Measurements from ENCODE around the gene ZNF248. TPM values are rescaled to one million over a fixed set of nuclear protein-coding genes. Genes with fewer than 3 reads are reported as not detected.
"Not testable (repeated sequence)": the region's sequence is repeated elsewhere in the genome, so short reads cannot be mapped to it uniquely, and the experiment has no call there.

The ZNF248 gene
- total RNA-seq, 1 donor from 2014 or later = 9.3 TPM

DNA sequence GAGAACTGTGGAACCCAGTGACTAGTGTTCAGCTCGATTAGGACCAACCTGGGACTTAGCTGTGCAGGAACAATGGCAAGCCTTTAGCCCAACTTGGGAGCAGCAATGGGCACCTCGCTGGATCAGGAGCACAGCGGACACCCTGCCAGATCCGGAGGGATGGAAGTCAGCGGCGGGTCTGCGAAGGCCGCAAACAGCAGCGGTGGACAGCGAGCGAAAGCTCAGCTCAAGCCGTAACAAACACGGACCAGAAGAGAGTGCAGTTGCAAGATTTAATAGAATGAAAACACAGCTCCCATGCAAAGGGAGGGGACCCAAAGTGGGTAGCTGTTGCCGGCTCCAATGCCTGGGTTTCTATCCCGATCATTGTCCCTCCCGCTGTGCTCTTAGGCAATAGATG lies 1.9 kb upstream of the ZNF248 start:
- H3K36me3 Mint-ChIP-seq (ENCODE audit: low read depth); H3K27me3 Mint-ChIP-seq; H3K27ac Mint-ChIP-seq; H3K4me3 Mint-ChIP-seq; H3K9me3 Mint-ChIP-seq: not testable (repeated sequence)
- peaks cover 22% of the 10 kb centered on the region for H3K4me1 Mint-ChIP-seq
- peak; percentile 56 for DNase-seq
- intact Hi-C loops (cut with micrococcal nuclease) = loop anchor here (5.0 kb wide), 1 partner anchor 498 kb away; no protein-coding TSS in a partner anchor

DNA sequence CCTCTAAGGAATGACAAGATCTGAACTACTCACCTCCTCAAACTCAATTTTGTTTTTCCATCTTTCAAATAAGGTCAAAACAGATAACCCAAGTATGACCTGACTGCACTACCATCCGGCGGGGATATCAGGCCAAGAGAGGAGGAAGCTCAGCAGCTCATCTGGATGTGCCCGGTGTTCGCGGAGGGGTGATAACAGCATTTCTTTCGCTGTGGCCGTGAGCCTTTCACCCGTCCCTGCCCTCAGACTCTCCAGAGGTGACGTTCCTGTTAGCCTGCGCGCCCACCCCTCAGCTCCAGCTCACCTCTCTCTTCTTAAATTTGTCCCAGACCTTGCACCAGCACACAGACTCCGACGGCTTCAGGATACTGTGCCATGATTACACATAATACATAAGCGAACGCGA lies 526 bp downstream of the ZNF248 start:
- peaks cover 5% of the 10 kb centered on the region for H3K9me3 Mint-ChIP-seq
- peaks cover 27% of the 10 kb centered on the region for H3K4me1 Mint-ChIP-seq
- peaks cover 19% of the 10 kb centered on the region for H3K36me3 Mint-ChIP-seq (ENCODE audit: low read depth)
- peak overlapping the region; percentile 85 for H3K27ac Mint-ChIP-seq
- no peaks in the 10 kb centered on the region for H3K27me3 Mint-ChIP-seq
- DNase-seq = peak; percentile 78
- H3K4me3 Mint-ChIP-seq = peak overlapping the region; percentile 89
- intact Hi-C loops (cut with micrococcal nuclease) = loop anchor here (1.0 to 5.0 kb wide), 5 partner anchors 119 to 546 kb away; partner anchors contain the start of genes ZNF25, ZNF33A and ZNF37A

DNA sequence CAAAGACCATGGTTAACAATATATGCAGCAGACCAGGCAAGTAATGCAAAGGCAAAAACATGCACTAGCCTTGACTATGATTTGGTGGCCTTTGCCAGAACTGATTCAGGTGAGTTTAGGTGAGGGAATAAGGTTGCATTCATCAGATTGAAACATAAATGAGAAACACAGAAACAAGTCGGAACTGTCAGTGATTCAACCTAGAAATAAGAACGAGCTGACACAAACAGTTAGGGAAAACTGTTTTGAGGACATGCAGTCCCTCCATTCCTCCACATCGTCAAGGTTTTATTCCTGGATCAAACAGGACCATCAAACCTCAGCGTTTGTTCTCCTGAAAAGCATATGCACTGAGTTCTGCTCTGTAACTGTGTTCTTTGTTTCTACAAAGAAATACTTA lies 1.8 kb downstream of the ZNF248 start:
- Mint-ChIP-seq H3K9me3 (peaks cover 5% of the 10 kb centered on the region), H3K4me1 (peaks cover 27% of the 10 kb centered on the region), H3K27me3 (no peaks in the 10 kb centered on the region), H3K27ac (no peak overlapping the region), H3K4me3 (peak overlapping the region; percentile 14), H3K36me3 (ENCODE audit: low read depth) (peaks cover 23% of the 10 kb centered on the region)
- no peak for DNase-seq
- intact Hi-C loops (cut with micrococcal nuclease) = loop anchor here (2.0 to 5.0 kb wide), 2 partner anchors 502 to 547 kb away; no protein-coding TSS in a partner anchor

DNA sequence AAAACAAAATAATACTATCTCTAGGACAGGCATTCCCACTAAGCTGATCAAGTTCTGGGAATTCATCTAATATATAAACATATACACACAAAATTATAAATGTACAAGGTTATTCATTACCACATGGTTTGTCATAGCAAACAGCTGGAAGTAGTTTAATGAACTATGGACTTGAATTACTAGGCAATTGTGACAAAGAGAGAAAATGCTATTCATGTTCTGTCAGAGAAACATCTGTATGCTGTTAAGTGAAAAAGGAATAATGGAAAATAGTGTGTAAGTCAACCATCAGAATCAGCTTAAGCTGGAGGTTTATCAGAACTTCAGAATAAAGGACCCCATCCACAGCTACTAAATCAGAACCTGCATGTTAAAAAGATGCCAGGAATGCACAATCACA lies 2.8 kb downstream of the ZNF248 start:
- no peak for DNase-seq
- no peak overlapping the region for H3K4me3 Mint-ChIP-seq
- no peak overlapping the region for H3K27ac Mint-ChIP-seq
- peaks cover 27% of the 10 kb centered on the region for H3K4me1 Mint-ChIP-seq
- H3K27me3 Mint-ChIP-seq = no peaks in the 10 kb centered on the region
- peaks cover 24% of the 10 kb centered on the region for H3K36me3 Mint-ChIP-seq (ENCODE audit: low read depth)
- H3K9me3 Mint-ChIP-seq = no peaks in the 10 kb centered on the region
- intact Hi-C loops (cut with micrococcal nuclease) = loop anchor here (5.0 kb wide), 1 partner anchor 503 kb away; no protein-coding TSS in a partner anchor

DNA sequence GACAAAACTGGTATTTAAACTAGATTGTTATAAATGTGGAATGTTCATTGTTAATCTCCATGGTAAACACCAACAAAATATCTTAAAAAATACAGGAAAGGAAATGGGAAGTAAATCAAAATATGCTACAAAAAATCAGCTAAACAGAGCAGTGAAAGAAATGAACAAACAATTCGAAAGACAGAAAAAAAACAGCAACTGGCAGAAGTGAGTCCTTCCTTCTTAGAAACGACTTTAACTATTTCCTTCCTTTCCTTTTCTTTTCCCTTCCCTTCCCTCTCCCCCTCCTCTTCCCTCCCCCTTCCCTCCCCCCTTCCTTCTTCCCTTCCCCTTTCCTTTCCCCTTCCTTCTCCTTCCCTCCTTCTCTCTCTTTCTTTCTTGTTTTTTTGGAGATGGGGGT lies 12.8 kb downstream of the ZNF248 start:
- no peak for DNase-seq
- Mint-ChIP-seq H3K9me3 (peaks cover 21% of the 10 kb centered on the region), H3K36me3 (ENCODE audit: low read depth) (peaks cover 51% of the 10 kb centered on the region), H3K27me3 (no peaks in the 10 kb centered on the region), H3K4me3 (no peak overlapping the region), H3K4me1 (no peaks in the 10 kb centered on the region), H3K27ac (no peak overlapping the region)
- intact Hi-C loops (cut with micrococcal nuclease) = no loop called here

DNA sequence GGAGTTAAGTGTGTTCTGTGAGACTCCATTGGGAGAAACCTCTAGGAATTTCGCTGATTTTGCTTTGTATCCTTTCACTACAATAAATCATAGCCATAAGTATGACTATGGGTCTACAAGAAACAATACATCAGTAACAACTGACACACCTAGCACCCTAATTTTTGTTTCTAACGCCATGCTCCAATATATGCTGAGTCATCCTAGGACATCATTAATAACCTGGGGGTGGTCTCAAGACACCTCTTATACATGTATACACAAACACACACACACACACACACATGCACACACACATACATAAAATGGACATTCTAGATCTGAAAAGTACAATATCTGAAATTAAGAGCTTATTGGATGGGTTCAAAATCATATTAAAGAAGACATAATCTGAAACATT lies 18.2 kb downstream of the ZNF248 start:
- intact Hi-C loops (cut with micrococcal nuclease) = no loop called here
- no peak overlapping the region for H3K4me3 Mint-ChIP-seq
- H3K9me3 Mint-ChIP-seq = peaks cover 32% of the 10 kb centered on the region
- no peaks in the 10 kb centered on the region for H3K27me3 Mint-ChIP-seq
- H3K4me1 Mint-ChIP-seq = no peaks in the 10 kb centered on the region
- no peak for DNase-seq
- peaks cover 76% of the 10 kb centered on the region for H3K36me3 Mint-ChIP-seq (ENCODE audit: low read depth)
- H3K27ac Mint-ChIP-seq = no peak overlapping the region

DNA sequence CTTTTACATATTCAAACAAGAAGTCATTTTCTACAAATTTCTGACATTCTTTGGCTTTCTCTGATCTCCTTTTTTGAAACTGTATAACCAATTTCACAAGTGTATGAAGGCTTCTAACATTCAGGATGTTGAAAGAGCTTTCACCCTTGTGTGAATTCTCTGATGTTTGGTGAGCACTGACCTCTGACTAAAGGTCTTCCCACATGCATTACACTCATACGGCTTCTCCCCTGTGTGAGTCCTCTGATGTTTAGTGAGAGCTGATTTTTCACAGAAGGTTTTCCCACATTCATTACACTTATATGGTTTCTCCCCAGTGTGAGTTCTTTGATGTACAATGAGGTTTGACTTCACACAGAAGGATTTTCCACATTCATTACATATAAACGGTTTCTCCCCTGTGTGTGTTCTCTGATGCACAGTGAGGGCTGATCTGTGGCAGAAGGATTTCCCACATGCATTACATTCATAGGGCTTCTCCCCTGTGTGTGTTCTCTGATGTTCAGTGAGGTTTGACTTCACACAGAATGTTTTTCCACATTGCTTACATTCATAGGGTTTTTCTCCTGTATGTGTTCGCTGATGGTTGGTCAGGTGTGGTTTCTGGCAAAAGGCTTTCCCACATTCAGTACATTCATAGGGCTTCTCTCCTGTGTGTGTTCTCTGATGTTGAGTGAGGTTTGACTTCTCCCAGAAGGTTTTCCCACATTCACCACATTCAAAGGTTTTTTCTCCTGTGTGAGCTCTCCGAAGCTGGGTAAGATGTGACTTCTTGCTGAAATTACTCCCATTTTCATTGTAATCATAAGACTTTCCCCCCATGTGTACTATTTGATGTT lies 25.7 kb downstream of the ZNF248 start:
- no peaks in the 10 kb centered on the region for H3K27me3 Mint-ChIP-seq
- H3K36me3 Mint-ChIP-seq (ENCODE audit: low read depth) = peaks cover 91% of the 10 kb centered on the region
- intact Hi-C loops (cut with micrococcal nuclease) = no loop called here
- no peak for DNase-seq
- peaks cover 72% of the 10 kb centered on the region for H3K9me3 Mint-ChIP-seq
- no peak overlapping the region for H3K4me3 Mint-ChIP-seq
- no peaks in the 10 kb centered on the region for H3K4me1 Mint-ChIP-seq
- H3K27ac Mint-ChIP-seq = no peak overlapping the region

DNA sequence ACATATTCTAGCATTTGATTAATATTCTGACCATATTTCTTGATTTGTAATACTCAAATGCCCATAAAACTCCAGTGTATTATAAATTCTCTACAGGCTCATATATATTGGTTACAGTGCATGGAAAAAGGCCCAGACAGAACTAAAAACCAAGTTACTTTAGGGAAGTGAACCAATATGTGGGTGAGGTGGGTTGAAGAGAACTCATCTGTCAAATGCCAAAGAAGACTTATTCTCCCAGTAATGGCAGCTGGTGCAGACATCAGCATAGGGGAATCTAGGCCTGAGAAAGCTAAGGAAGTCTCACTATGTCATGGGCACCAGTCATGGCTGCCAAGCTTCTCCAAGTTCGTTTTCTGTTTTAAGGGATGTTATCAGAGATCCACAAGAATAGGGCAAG lies 30.6 kb downstream of the ZNF248 start:
- no peaks in the 10 kb centered on the region for H3K4me1 Mint-ChIP-seq
- peaks cover 35% of the 10 kb centered on the region for H3K9me3 Mint-ChIP-seq
- no peak overlapping the region for H3K27ac Mint-ChIP-seq
- H3K27me3 Mint-ChIP-seq = no peaks in the 10 kb centered on the region
- no peak for DNase-seq
- H3K4me3 Mint-ChIP-seq = no peak overlapping the region
- intact Hi-C loops (cut with micrococcal nuclease) = no loop called here
- H3K36me3 Mint-ChIP-seq (ENCODE audit: low read depth) = peaks cover 52% of the 10 kb centered on the region

DNA sequence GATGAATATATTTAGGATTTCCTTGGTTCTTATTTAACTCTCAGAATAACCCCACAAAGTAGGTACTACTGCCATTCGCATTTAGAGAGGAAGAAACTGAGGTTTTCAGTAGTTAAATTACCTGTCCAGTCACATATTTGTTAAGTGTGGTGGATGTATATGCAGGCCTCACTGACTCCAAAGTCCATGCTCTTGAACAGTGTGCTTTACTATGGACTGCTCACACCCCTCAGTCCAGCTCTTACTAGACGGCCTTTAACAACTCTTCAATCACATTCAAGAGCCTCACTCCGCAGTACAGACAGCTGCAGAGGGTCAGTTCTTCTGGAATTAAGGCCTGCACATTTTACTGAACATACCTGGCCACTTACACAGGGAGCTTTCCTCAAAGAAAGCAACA lies 36.2 kb downstream of the ZNF248 start:
- no peak overlapping the region for H3K4me3 Mint-ChIP-seq
- H3K9me3 Mint-ChIP-seq = peaks cover 27% of the 10 kb centered on the region
- no peak overlapping the region for H3K27ac Mint-ChIP-seq
- H3K27me3 Mint-ChIP-seq = no peaks in the 10 kb centered on the region
- intact Hi-C loops (cut with micrococcal nuclease) = no loop called here
- no peak for DNase-seq
- H3K36me3 Mint-ChIP-seq (ENCODE audit: low read depth) = peaks cover 8% of the 10 kb centered on the region
- no peaks in the 10 kb centered on the region for H3K4me1 Mint-ChIP-seq

DNA sequence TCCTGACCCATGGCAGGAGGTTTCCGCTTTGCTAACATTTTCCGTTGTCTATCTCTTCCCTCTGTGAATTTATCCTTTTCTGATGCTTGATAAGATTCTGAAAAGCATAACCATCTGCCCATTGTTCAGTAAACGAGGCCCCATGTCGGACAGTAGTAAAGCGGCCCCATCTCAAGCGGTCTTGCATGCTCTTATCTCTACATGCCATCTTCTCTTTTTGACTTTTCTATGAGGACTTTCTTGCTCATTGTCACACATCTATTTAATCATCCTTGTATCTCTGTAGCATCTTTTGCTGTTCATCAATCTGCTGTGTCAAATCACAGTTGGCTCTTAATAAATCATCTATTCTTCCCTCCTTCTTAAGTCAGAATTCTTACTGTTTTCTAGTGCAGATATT lies 37.6 kb downstream of the ZNF248 start:
- H3K4me1 Mint-ChIP-seq = no peaks in the 10 kb centered on the region
- H3K9me3 Mint-ChIP-seq = peaks cover 41% of the 10 kb centered on the region
- no peak for DNase-seq
- H3K27me3 Mint-ChIP-seq = no peaks in the 10 kb centered on the region
- H3K27ac Mint-ChIP-seq = no peak overlapping the region
- intact Hi-C loops (cut with micrococcal nuclease) = no loop called here
- peaks cover 2% of the 10 kb centered on the region for H3K36me3 Mint-ChIP-seq (ENCODE audit: low read depth)
- no peak overlapping the region for H3K4me3 Mint-ChIP-seq

DNA sequence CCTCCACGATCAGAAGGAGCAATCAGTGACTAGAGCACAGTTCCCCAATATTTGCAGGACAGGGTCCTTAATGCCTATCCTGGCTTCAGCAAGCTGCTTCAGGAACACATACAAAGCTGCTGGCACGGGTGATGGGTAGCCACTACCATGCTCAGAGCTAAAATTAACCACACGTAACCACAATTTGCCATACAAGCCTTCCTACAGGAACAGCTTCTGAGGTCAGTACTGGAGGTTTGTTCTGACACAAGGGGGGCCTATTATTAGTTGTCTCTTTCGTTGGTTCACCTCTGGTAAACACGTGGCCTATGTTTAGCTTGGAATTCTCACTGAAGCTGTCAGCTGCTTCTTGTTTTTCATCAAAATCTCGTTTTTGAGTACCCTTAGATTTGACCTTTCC lies 41.1 kb downstream of the ZNF248 start:
- H3K27ac Mint-ChIP-seq = no peak overlapping the region
- no peak overlapping the region for H3K4me3 Mint-ChIP-seq
- intact Hi-C loops (cut with micrococcal nuclease) = no loop called here
- H3K27me3 Mint-ChIP-seq = no peaks in the 10 kb centered on the region
- H3K36me3 Mint-ChIP-seq (ENCODE audit: low read depth) = no peaks in the 10 kb centered on the region
- no peaks in the 10 kb centered on the region for H3K4me1 Mint-ChIP-seq
- DNase-seq = no peak
- H3K9me3 Mint-ChIP-seq = peaks cover 54% of the 10 kb centered on the region

DNA sequence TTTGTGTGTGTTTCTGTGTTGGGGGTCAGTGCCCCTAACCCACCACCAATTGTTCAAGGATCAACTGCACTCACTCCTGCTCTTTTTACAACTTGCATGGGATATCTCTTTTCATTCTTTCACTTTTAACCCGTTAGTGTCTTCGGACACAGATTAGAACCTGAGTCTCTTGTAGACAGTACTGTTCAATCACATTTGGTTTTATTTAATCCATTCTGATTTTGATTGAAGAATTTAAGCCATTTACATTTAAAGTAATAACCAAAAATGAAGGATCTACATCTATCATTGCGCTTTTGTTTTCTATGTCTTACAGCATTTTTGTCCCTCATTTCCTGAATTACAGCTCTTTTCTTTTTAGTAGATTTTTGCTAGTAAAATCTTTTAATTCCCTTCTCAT lies 43.6 kb downstream of the ZNF248 start:
- no peak for DNase-seq
- H3K36me3 Mint-ChIP-seq (ENCODE audit: low read depth) = no peaks in the 10 kb centered on the region
- no peak overlapping the region for H3K27ac Mint-ChIP-seq
- no peak overlapping the region for H3K4me3 Mint-ChIP-seq
- H3K27me3 Mint-ChIP-seq = no peaks in the 10 kb centered on the region
- H3K9me3 Mint-ChIP-seq = peaks cover 42% of the 10 kb centered on the region
- intact Hi-C loops (cut with micrococcal nuclease) = no loop called here
- H3K4me1 Mint-ChIP-seq = no peaks in the 10 kb centered on the region

DNA sequence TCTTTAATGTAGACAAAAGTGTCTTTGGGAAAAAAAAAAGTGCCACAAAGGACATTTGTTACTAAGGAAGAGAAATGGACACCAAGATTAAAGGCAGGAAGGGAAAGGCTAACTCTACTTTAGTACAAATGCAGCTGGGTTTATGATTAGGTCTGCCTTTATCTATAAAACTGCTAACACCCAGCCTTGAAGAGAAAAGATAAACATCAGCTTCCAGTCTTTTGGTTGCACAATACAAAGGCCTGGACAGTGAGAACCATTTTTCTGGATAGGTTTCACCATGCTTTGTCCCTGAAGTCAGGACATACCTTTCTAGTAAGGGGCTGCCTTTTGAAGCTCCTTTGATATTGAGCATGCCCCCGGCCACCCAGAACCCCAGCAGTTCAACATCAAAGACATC lies 45.1 kb downstream of the ZNF248 start:
- Mint-ChIP-seq H3K9me3 (peaks cover 42% of the 10 kb centered on the region), H3K4me1 (no peaks in the 10 kb centered on the region), H3K36me3 (ENCODE audit: low read depth) (no peaks in the 10 kb centered on the region), H3K27me3 (no peaks in the 10 kb centered on the region), H3K4me3 (no peak overlapping the region), H3K27ac (no peak overlapping the region)
- DNase-seq = peak; percentile 8
- intact Hi-C loops (cut with micrococcal nuclease) = no loop called here

DNA sequence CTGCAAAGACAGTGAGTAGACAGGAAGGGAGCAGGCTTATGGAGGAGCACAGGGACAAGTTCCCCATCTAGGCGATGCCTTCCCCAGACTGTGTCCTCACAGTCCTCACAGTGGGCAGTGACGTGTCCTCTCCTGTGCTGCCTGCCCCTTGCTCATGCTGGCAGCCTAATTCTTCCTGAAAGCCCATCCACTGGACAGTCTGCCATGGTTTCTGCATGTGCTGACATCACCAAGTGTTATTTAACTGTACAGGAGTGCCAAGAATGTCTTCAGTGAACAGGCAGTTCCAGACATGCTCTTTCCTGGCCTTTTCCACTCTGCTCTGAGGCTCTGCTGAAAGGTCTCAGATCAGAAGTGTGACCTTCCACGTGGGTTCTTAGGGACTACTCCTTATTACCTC lies 54.1 kb downstream of the ZNF248 start:
- Mint-ChIP-seq H3K4me1 (no peaks in the 10 kb centered on the region), H3K9me3 (peaks cover 10% of the 10 kb centered on the region), H3K27me3 (no peaks in the 10 kb centered on the region), H3K4me3 (no peak overlapping the region), H3K36me3 (ENCODE audit: low read depth) (no peaks in the 10 kb centered on the region), H3K27ac (no peak overlapping the region)
- peak; percentile 40 for DNase-seq
- intact Hi-C loops (cut with micrococcal nuclease) = no loop called here

DNA sequence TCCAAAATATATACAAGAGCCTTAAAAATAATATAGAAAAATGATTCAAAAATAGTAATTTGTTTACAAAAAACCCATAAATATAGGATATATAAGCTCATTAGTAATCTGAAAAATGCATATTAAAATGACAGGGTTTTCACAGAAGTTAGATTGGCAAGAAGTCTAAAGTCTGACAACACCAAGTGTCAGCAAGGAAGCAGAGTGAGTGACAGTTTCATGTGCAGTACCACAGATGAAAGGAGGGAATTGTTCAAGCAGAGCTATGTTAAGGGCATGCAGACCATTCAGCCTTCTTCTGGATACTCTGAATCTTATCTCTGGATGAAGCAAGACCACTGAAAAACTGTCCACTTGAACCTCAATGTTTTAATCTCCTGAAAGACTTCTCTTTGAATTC lies 55.9 kb downstream of the ZNF248 start:
- H3K36me3 Mint-ChIP-seq (ENCODE audit: low read depth) = no peaks in the 10 kb centered on the region
- intact Hi-C loops (cut with micrococcal nuclease) = no loop called here
- no peak overlapping the region for H3K4me3 Mint-ChIP-seq
- no peaks in the 10 kb centered on the region for H3K4me1 Mint-ChIP-seq
- H3K27ac Mint-ChIP-seq = no peak overlapping the region
- DNase-seq = peak; percentile 22
- peaks cover 10% of the 10 kb centered on the region for H3K9me3 Mint-ChIP-seq
- no peaks in the 10 kb centered on the region for H3K27me3 Mint-ChIP-seq
